T-helper 1 cell treated with Interleukin-12 subunit alpha and Interleukin-12 subunit beta and Interleukin-4 antibody, amounts not matched to agents 30 μg/mL and 1 μg/mL, for 36 hours (primary cell): ENCODE data around the gene VAPB.

Source experiments
- H3K27ac Mint-ChIP-seq: one replicate; pipeline ENCODE4 v1.8.0; 2021; ENCODE audit warnings: mild to moderate bottlenecking, mixed read lengths
- H3K27me3 Mint-ChIP-seq: one replicate; pipeline ENCODE4 v1.8.0; 2021; ENCODE audit warnings: low read depth, mixed read lengths
- H3K36me3 Mint-ChIP-seq: one replicate; pipeline ENCODE4 v1.8.0; 2021; ENCODE audit warnings: low read depth, mixed read lengths
- H3K4me1 Mint-ChIP-seq: one replicate; pipeline ENCODE4 v1.8.0; 2021; ENCODE audit warnings: low read depth, mixed read lengths
- H3K4me3 Mint-ChIP-seq: one replicate; pipeline ENCODE4 v1.8.0; 2021; ENCODE audit warnings: mild to moderate bottlenecking, moderate library complexity, mixed read lengths
- H3K9me3 Mint-ChIP-seq: one replicate; pipeline ENCODE4 v1.8.0; 2021; ENCODE audit warnings: mixed read lengths

VAPB gene

GRCh38 chr20:58447511-58448391 is 58.7 kb downstream of the VAPB start:
- Mint-ChIP-seq H3K27me3 (no peaks in the 10 kb centered on the region), H3K27ac (no peak overlapping the region), H3K4me3 (no peak overlapping the region), H3K4me1 (peaks cover 17% of the 10 kb centered on the region), H3K36me3 (peaks cover 33% of the 10 kb centered on the region), H3K9me3 (no peaks in the 10 kb centered on the region)

DNA sequence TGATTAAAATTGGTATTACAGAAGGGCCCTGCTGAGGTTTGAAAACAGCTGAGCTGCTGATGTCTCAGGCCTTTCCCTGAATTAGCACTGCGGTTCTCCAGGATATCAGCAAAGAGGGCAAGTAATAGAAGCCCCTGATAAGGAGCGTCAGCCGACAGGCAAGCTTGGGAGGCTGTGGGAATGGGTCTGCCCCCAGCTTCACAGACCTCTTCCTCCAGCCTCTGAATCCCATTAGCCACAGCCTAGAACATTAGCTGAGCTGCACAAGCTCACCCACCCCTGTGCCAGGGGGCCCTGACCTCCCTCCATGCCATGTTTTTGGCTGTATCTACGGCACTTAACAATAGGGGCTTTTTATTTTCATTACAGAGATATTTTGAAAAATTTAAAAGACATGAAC is 59.9 kb downstream of the VAPB start:
- H3K4me3 Mint-ChIP-seq, result no peak overlapping the region
- H3K27ac Mint-ChIP-seq, result no peak overlapping the region
- peaks cover 29% of the 10 kb centered on the region for H3K36me3 Mint-ChIP-seq
- H3K4me1 Mint-ChIP-seq, result peaks cover 14% of the 10 kb centered on the region
- H3K27me3 Mint-ChIP-seq, result no peaks in the 10 kb centered on the region
- no peaks in the 10 kb centered on the region for H3K9me3 Mint-ChIP-seq

GRCh38 chr20:58449681-58450221 is 60.7 kb downstream of the VAPB start:
- peaks cover 29% of the 10 kb centered on the region for H3K36me3 Mint-ChIP-seq

GRCh38 chr20:58450254-58450653 is 61.2 kb downstream of the VAPB start:
- Mint-ChIP-seq H3K36me3 (peaks cover 27% of the 10 kb centered on the region), H3K27ac (no peak overlapping the region), H3K9me3 (no peaks in the 10 kb centered on the region), H3K4me1 (peaks cover 6% of the 10 kb centered on the region), H3K4me3 (no peak overlapping the region), H3K27me3 (no peaks in the 10 kb centered on the region)

More at GRCh38 chr20:58449681-58450221, 60.7 kb downstream of the VAPB start:
- Mint-ChIP-seq H3K4me1 (peaks cover 10% of the 10 kb centered on the region), H3K9me3 (no peaks in the 10 kb centered on the region), H3K27ac (no peak overlapping the region), H3K27me3 (no peaks in the 10 kb centered on the region), H3K4me3 (no peak overlapping the region)

DNA sequence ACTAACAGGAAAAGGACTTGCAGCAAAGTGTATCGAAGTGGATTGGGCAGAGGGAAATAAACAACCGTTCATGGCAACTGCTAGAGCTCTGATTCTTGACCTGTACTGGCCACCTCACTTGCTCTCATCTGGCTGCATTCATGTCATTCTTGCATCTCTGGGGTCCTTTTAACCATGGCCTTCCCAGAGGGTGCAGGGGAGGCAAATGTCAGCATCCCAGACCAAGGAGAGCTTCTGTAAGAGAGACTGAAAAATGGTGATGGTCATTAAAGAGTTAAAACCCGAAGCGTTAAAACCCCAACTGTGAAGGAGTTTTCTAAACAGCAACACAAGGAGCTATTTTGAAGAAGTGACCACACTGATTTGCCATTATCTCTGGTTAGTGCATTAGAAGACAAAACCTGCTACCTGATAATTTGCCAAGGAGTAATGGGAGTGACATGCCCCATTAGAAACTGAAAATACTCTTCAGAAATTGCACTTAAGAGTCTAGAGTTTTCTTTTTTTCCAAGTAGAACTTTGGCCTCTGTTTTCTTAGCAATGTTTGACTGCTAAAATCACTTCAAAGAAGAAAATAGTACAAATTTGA is 63.7 kb downstream of the VAPB start:
- peaks cover 4% of the 10 kb centered on the region for H3K4me1 Mint-ChIP-seq
- no peaks in the 10 kb centered on the region for H3K9me3 Mint-ChIP-seq
- H3K27ac Mint-ChIP-seq, result no peak overlapping the region
- no peak overlapping the region for H3K4me3 Mint-ChIP-seq
- H3K27me3 Mint-ChIP-seq, result no peaks in the 10 kb centered on the region
- peaks cover 23% of the 10 kb centered on the region for H3K36me3 Mint-ChIP-seq

DNA sequence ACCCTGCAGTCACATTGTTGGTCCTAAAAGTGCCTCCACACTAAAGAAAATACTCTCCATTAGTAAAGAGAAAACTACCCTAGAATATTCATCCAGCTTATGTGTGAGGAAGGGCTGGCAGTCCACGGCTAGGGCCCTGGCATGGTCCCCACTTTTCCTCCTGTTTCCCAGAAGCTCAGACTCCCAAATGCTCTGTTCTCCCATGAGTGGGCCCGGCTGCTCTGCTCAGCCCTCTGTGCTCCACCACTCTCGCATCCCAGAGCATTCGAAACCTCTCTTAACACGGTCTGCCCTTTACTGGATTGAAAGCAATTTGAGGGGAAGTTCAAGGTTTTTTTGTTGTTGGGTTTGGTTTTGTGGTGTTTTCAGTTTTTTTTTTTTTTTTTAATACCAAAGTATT is 64.4 kb downstream of the VAPB start:
- Mint-ChIP-seq H3K27ac (no peak overlapping the region), H3K27me3 (no peaks in the 10 kb centered on the region), H3K36me3 (peaks cover 20% of the 10 kb centered on the region), H3K4me3 (no peak overlapping the region), H3K9me3 (no peaks in the 10 kb centered on the region), H3K4me1 (peaks cover 3% of the 10 kb centered on the region)

DNA sequence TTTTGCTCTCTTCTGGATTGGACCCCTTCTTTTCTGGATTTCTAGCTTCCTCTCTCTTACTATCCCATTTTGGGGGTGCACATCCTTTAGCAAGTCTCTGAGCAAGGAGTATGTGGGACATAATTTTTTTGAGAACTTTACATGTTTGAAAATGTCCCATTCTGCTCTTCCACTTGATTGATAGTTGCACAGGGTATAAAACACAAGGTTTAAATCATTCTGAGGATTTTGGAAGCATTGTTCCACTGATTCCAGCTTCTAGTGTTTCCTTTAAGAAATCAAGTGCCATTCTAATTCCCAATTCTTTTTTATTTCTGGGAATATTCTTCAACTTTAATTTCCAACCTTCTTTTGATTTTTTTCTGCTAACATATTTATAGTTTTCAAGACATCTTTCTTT is 65.4 kb downstream of the VAPB start:
- H3K27me3 Mint-ChIP-seq, result no peaks in the 10 kb centered on the region
- H3K4me1 Mint-ChIP-seq, result peaks cover 3% of the 10 kb centered on the region
- H3K27ac Mint-ChIP-seq, result no peak overlapping the region
- peaks cover 17% of the 10 kb centered on the region for H3K36me3 Mint-ChIP-seq
- H3K9me3 Mint-ChIP-seq, result no peaks in the 10 kb centered on the region
- no peak overlapping the region for H3K4me3 Mint-ChIP-seq

- peaks cover 3% of the 10 kb centered on the region for H3K4me1 Mint-ChIP-seq
- no peaks in the 10 kb centered on the region for H3K27me3 Mint-ChIP-seq
- H3K27ac Mint-ChIP-seq, result no peak overlapping the region
- no peak overlapping the region for H3K4me3 Mint-ChIP-seq
- no peaks in the 10 kb centered on the region for H3K9me3 Mint-ChIP-seq
- peaks cover 13% of the 10 kb centered on the region for H3K36me3 Mint-ChIP-seq
Measured at GRCh38 chr20:58457083-58457695, 68.2 kb downstream of the VAPB start.

- Mint-ChIP-seq H3K4me3 (no peak overlapping the region), H3K27ac (no peak overlapping the region), H3K9me3 (no peaks in the 10 kb centered on the region), H3K4me1 (no peaks in the 10 kb centered on the region), H3K36me3 (peaks cover 5% of the 10 kb centered on the region), H3K27me3 (no peaks in the 10 kb centered on the region)
Measured at GRCh38 chr20:58458342-58459057, 69.5 kb downstream of the VAPB start.

DNA sequence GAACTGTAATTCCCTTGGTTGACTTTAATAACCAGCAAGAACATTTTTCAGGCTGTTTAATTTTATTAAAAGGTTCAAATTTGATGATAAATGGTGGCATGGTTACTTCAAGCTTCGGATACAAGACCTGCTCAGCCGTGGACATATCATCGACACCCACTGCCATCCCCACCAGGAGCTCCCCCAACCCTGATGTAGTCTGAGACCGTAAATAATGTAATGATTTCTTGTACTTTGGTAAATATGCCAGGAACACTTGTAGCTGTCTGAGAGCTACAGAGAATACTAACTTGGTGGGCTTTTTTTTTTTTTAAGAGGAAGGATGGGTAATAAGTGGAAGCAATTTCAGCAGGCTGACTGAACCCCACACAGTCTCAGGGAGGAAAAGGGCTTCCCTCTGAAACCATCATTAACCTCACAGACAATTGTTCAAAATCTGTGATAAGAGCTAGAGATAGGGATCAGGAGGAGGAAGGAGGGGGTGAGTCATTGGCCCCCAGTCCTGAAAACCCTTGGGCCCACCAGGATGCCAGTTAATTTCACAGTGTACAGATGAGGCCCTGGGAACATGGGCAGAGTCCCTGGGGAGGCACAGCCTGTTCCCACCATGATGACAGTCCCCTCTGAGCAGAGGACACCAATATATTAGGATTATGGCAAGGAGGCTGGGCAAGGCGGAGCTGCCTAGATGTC is 70.2 kb downstream of the VAPB start:
- H3K4me3 Mint-ChIP-seq, result no peak overlapping the region
- H3K27me3 Mint-ChIP-seq, result no peaks in the 10 kb centered on the region
- H3K4me1 Mint-ChIP-seq, result no peaks in the 10 kb centered on the region
- H3K36me3 Mint-ChIP-seq, result peaks cover 5% of the 10 kb centered on the region
- no peak overlapping the region for H3K27ac Mint-ChIP-seq
- H3K9me3 Mint-ChIP-seq, result no peaks in the 10 kb centered on the region

- H3K4me3 Mint-ChIP-seq, result no peak overlapping the region
Measured at GRCh38 chr20:58461104-58461503, 72.1 kb downstream of the VAPB start.

GRCh38 chr20:58461899-58462298 is 72.9 kb downstream of the VAPB start:
- H3K9me3 Mint-ChIP-seq, result no peaks in the 10 kb centered on the region
- H3K36me3 Mint-ChIP-seq, result no peaks in the 10 kb centered on the region
- no peak overlapping the region for H3K27ac Mint-ChIP-seq
- H3K27me3 Mint-ChIP-seq, result no peaks in the 10 kb centered on the region
- no peak overlapping the region for H3K4me3 Mint-ChIP-seq
- H3K4me1 Mint-ChIP-seq, result no peaks in the 10 kb centered on the region

More at GRCh38 chr20:58461104-58461503, 72.1 kb downstream of the VAPB start:
- no peaks in the 10 kb centered on the region for H3K4me1 Mint-ChIP-seq
- no peak overlapping the region for H3K27ac Mint-ChIP-seq
- no peaks in the 10 kb centered on the region for H3K27me3 Mint-ChIP-seq
- H3K9me3 Mint-ChIP-seq, result no peaks in the 10 kb centered on the region
- H3K36me3 Mint-ChIP-seq, result no peaks in the 10 kb centered on the region

GRCh38 chr20:58463256-58463655 is 74.2 kb downstream of the VAPB start:
- Mint-ChIP-seq H3K9me3 (no peaks in the 10 kb centered on the region), H3K4me1 (no peaks in the 10 kb centered on the region), H3K36me3 (no peaks in the 10 kb centered on the region), H3K27me3 (no peaks in the 10 kb centered on the region), H3K27ac (no peak overlapping the region), H3K4me3 (no peak overlapping the region)

DNA sequence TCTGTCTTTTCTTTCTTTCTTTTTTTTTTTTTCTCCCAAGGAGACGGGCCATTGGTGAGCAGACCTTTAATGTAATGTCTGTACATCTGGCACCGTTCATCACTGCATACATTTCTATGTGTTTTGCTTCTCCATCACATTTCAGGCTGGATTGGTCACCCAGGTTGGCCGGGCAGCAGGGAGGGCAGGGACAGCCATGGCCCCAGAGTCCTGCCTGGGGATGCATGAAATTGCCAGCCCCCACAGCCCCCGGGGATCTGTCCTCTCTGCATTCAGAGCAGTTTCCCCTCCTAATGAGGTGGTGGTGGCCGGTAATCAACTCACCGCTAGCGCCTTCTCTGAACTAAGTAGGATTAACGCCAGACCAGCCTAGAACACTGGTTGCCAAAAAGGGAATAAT is 75.8 kb downstream of the VAPB start:
- Mint-ChIP-seq H3K4me1 (no peaks in the 10 kb centered on the region), H3K27ac (no peak overlapping the region), H3K9me3 (no peaks in the 10 kb centered on the region), H3K27me3 (no peaks in the 10 kb centered on the region), H3K4me3 (no peak overlapping the region), H3K36me3 (no peaks in the 10 kb centered on the region)
